Left renal cortex interstitium (tissue), 4 donors: ENCODE measurements around the gene IFNK. TPM values are rescaled to one million over a fixed set of nuclear protein-coding genes. Genes with fewer than 3 reads are reported as not detected.

ENCODE experiments used
- DNase-seq, 4 donors: peaks; one replicate each; pipeline ENCODE4 v3.0.0-alpha.2; 2013; ENCODE audit warnings: low read depth in 4 of 4, low spot score in 2 of 4, missing footprints in 1 of 4
- polyA plus RNA-seq, 4 donors: library from polyadenylated mRNA; unstranded; fragments of 120-200 nt; gene quantifications; one replicate each; pipeline ENCODE4 v1.2.1, GENCODE V29; 2013; ENCODE audit not compliant: insufficient read length in 4 of 4

Gene IFNK
- polyA plus RNA-seq, 4 donors: not detected

DNA sequence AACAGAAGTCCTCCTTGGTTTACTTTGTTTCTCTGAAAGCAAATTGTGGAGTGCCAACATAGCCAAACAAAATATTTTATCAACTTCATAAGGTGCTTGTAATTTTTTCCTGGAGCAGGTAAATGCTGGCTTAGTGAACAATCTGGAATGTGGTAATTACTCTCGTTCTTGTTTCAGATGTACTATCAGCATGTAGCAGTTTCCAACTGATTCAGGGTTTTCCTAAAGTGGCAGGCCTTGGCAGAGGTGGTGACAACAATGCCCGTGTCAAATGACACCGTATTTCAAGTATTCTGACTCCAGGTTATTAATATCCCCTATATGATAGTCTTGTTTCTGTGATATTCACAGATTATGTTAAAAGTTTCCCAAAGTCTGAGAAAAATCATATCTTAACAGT lies 48.0 kb downstream of the IFNK start:
- DNase-seq: no peak

DNA sequence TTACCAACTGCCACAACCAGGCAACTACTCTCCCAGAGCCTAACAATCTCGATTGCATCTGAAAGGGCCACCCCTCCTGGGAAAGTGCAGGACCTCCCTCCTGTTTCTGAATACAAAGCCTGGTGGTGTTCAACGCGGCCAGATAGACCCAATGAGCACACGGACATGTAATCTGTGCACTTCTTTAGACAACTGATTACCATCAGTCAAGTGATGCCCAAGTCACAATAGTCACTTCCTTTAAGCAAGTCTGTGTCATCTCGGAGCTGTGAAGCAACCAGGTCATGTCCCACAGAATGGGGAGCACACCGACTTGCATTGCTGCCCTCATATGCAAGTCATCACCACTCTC lies 48.5 kb downstream of the IFNK start:
- peak in 3 of 4 donors; percentile 39 to 66 (median 51) for DNase-seq

DNA sequence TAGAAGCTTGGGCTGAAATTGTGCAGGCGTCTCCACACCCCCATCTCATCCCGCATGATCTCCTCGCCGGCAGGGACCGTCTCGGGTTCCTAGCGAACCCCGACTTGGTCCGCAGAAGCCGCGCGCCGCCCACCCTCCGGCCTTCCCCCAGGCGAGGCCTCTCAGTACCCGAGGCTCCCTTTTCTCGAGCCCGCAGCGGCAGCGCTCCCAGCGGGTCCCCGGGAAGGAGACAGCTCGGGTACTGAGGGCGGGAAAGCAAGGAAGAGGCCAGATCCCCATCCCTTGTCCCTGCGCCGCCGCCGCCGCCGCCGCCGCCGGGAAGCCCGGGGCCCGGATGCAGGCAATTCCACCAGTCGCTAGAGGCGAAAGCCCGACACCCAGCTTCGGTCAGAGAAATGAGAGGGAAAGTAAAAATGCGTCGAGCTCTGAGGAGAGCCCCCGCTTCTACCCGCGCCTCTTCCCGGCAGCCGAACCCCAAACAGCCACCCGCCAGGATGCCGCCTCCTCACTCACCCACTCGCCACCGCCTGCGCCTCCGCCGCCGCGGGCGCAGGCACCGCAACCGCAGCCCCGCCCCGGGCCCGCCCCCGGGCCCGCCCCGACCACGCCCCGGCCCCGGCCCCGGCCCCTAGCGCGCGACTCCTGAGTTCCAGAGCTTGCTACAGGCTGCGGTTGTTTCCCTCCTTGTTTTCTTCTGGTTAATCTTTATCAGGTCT lies 49.0 kb downstream of the IFNK start, which contains the start of gene C9orf72:
C9orf72 (minus strand) TSS at position 564 of the 716 bp plus-strand sequence. CDS start 6,361 bp downstream, outside the sequence.
- peak in 2 of 4 donors; percentile 32 to 39 for DNase-seq

DNA sequence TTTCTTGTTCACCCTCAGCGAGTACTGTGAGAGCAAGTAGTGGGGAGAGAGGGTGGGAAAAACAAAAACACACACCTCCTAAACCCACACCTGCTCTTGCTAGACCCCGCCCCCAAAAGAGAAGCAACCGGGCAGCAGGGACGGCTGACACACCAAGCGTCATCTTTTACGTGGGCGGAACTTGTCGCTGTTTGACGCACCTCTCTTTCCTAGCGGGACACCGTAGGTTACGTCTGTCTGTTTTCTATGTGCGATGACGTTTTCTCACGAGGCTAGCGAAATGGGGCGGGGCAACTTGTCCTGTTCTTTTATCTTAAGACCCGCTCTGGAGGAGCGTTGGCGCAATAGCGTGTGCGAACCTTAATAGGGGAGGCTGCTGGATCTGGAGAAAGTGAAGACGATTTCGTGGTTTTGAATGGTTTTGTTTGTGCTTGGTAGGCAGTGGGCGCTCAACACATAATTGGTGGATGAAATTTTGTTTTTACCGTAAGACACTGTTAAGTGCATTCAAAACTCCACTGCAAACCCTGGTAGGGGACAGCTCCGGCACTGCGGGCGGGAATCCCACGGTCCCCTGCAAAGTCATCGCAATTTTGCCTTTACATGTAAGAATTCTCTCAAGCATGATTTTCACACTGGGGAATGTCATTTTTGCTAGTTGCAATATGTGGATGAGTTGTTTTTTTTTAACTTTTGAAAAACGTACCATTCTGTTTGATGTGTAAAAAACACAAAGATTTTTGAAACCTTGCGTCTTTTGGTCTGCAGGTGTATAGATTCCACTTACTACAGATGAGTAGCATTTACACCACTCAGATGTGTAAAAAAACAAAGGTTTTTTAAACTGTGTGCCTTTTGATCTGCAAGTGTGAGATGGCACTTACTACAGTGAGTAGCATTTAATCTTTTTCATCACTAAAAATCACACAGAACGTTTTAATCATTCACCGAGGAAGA lies 49.8 kb downstream of the IFNK start:
- DNase-seq: peak; percentile 90 to 96 (median 94)

Other genes starting within 250 kb of the IFNK start
- under 1 TPM in 3 of 4 donors, not detected in 1; 0.34 to 0.39 (median 0.35) TPM for gene EQTN, start 227.1 kb upstream of the IFNK start, polyA plus RNA-seq
- 10 to 100 TPM; 21.2 to 23.9 (median 22.4) TPM for gene MOB3B, start 5.5 kb downstream of the IFNK start, polyA plus RNA-seq
- 10 to 100 TPM; 16.4 to 31.5 (median 20.5) TPM for gene C9orf72, start 49.2 kb downstream of the IFNK start, polyA plus RNA-seq